KOPT-K1 (cell line): ENCODE data around the gene MEIOSIN.
"Not testable (repeated sequence)": the region's sequence is repeated elsewhere in the genome, so short reads cannot be mapped to it uniquely, and the experiment has no call there.

ENCODE experiments used
- H3K27ac ChIP-seq: fragments of 200-600 bp; sonication (generic); 2 replicates; pipeline ENCODE4 v1.5.1; 2016; ENCODE audit warnings: antibody characterized with exemption, mild to moderate bottlenecking, low read depth, low read length; ENCODE audit not compliant: poor library complexity, severe bottlenecking
- H3K36me3 ChIP-seq: fragments of 200-600 bp; sonication (generic); 2 replicates; pipeline ENCODE4 v1.5.1; 2017; ENCODE audit warnings: antibody characterized with exemption, mild to moderate bottlenecking, low read length, moderate library complexity; ENCODE audit not compliant: insufficient read depth
- H3K9me3 ChIP-seq: fragments of 200-600 bp; sonication (generic); 2 replicates; pipeline ENCODE4 v1.5.1; 2017; ENCODE audit warnings: antibody characterized with exemption, low read length, mild to moderate bottlenecking; ENCODE audit not compliant: insufficient read depth, poor library complexity, severe bottlenecking

Gene MEIOSIN

GRCh38 chr19:45713141-45713540 lies 20.1 kb upstream of the MEIOSIN start:
- Histone ChIP-seq H3K36me3 (peaks cover 40% of the 10 kb centered on the region), H3K27ac (no peak overlapping the region), H3K9me3 (no peaks in the 10 kb centered on the region)

- H3K36me3 ChIP-seq, result peaks cover 39% of the 10 kb centered on the region
- H3K9me3 ChIP-seq, result no peaks in the 10 kb centered on the region
- no peak overlapping the region for H3K27ac ChIP-seq
Observed at GRCh38 chr19:45715139-45715538, 18.1 kb upstream of the MEIOSIN start.

GRCh38 chr19:45716359-45717130 lies 16.7 kb upstream of the MEIOSIN start:
- H3K9me3 ChIP-seq, result no peaks in the 10 kb centered on the region
- peaks cover 36% of the 10 kb centered on the region; the same call in 1 of the 2 replicates for H3K36me3 ChIP-seq
- H3K27ac ChIP-seq, result peak overlapping the region; percentile 72

- peak overlapping the region; percentile 72 for H3K27ac ChIP-seq
- H3K9me3 ChIP-seq, result no peaks in the 10 kb centered on the region
- peaks cover 36% of the 10 kb centered on the region; the same call in 1 of the 2 replicates for H3K36me3 ChIP-seq
Observed at GRCh38 chr19:45717131-45717982, 15.9 kb upstream of the MEIOSIN start.

- Histone ChIP-seq H3K27ac (peak overlapping the region; percentile 72), H3K36me3 (peaks cover 36% of the 10 kb centered on the region), H3K9me3 (no peaks in the 10 kb centered on the region)
Observed at GRCh38 chr19:45717983-45718650, 15.1 kb upstream of the MEIOSIN start.

- peaks cover 46% of the 10 kb centered on the region for H3K36me3 ChIP-seq
- not testable (repeated sequence) for H3K9me3 ChIP-seq, H3K27ac ChIP-seq
Observed at GRCh38 chr19:45720065-45720464, 13.2 kb upstream of the MEIOSIN start.

- H3K9me3 ChIP-seq, H3K36me3 ChIP-seq, H3K27ac ChIP-seq: not testable (repeated sequence)
Observed at GRCh38 chr19:45728683-45729082, 4.6 kb upstream of the MEIOSIN start.

- H3K9me3 ChIP-seq, result no peaks in the 10 kb centered on the region
- H3K36me3 ChIP-seq, result no peaks in the 10 kb centered on the region
- peak overlapping the region; percentile 71 for H3K27ac ChIP-seq
Observed at GRCh38 chr19:45729800-45730290, 3.4 kb upstream of the MEIOSIN start.

GRCh38 chr19:45730368-45731288 lies 2.6 kb upstream of the MEIOSIN start, which contains the start of gene FBXO46:
FBXO46 (minus strand) TSS chr19:45730896; CDS start chr19:45713495, 17,401 bp downstream.
- Histone ChIP-seq H3K9me3 (no peaks in the 10 kb centered on the region), H3K27ac (peak within 1 kb of the TSS; percentile 71), H3K36me3 (no peaks in the 10 kb centered on the region)

- Histone ChIP-seq H3K9me3 (no peaks in the 10 kb centered on the region), H3K36me3 (no peaks in the 10 kb centered on the region), H3K27ac (no peak overlapping the region)
Observed at GRCh38 chr19:45739498-45740439, 6.5 kb downstream of the MEIOSIN start.

GRCh38 chr19:45742969-45743368 lies 9.7 kb downstream of the MEIOSIN start:
- Histone ChIP-seq H3K36me3 (no peaks in the 10 kb centered on the region), H3K9me3 (no peaks in the 10 kb centered on the region), H3K27ac (no peak overlapping the region)

- no peak overlapping the region for H3K27ac ChIP-seq
- no peaks in the 10 kb centered on the region for H3K9me3 ChIP-seq
- no peaks in the 10 kb centered on the region for H3K36me3 ChIP-seq
Observed at GRCh38 chr19:45745606-45746005, 12.4 kb downstream of the MEIOSIN start.

GRCh38 chr19:45746866-45747265 lies 13.6 kb downstream of the MEIOSIN start:
- Histone ChIP-seq H3K9me3 (no peaks in the 10 kb centered on the region), H3K36me3 (no peaks in the 10 kb centered on the region), H3K27ac (no peak overlapping the region)
